HG02571 (cell line): ENCODE data around the gene RELN.
"Not testable (repeated sequence)": the region's sequence is repeated elsewhere in the genome, so short reads cannot be mapped to it uniquely, and the experiment has no call there.

Experiments used
- ATAC-seq: cut with Tn5 transposase; IDR thresholded peaks from one replicate; pipeline ENCODE4 v1.9.1; 2021; ENCODE audit warnings: mild to moderate bottlenecking, moderate library complexity; ENCODE audit not compliant: unreplicated experiment

The RELN gene

DNA sequence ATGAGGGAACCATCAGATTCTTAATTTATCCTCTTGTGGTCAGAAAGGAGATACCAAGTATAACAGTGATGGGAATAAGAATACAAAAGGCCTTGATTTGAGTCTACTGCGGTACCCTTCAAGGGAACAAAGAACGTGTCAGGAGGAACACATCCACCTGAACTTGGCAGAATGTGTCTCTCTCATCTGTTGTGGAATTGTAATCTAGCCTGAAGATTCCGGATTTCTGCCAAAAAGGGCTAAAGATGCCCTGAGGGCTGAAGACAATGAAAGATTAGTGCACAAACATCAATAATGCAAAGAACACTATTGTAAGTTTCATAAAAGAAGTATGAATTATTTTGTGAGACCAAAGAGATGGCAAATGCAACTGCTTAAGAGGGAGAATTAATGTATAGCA, 134.8 kb downstream of the RELN start:
- no peak for ATAC-seq

DNA sequence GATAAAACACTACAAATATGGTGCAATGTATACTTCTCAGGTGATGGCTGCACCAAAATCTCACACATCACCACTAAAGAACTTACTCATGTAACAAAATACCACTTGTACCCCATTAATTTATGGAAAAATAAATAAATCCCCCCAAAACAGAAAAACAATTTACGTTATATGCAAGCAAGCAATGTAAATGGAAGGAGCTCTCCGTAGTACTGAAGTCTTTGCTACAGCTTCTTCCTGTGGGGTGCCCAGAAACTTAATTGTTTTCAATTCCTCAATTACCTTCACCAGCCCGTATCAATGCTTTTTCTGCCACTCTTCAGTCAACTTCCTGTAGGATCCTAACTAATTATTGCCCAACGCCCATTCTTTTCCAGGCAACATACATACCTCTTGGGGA, 138.1 kb downstream of the RELN start:
- ATAC-seq, result no peak

DNA sequence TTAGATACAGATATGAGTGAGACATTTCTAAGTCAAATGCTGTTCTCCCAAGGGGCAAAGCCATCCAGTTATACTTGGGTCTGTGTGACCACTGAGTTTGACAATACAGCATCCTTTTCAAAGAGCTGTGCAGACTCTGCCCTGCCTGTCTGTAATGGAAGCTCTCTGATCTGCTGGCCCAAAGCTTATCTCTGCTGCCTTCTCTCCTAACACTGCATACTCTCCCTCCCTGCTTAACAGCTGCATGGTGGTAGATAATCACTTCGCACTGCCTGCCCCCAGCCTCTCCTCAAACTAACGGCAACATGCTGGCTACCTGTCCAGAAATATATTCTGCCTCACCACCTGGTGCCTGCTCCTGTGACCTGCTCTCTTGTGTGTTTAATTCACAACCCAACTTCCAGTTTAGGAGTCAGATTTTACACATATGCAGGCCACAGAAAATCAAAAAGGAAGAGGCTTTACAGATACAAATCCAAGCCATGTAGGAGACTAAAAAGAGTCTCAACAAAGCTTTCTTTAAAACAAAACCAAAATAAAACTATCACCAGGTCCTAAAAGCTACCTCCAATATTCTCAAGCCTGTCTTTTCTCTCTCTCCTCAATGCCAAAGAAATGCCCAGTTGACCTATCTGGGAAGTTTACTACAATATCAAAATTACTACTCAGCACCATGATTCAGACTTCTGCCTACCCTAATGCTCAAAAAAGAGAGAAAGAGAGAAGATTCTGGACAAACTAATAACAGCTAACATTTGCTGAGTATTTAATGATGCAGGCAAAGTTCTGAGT, 145.6 kb downstream of the RELN start:
- no peak for ATAC-seq

DNA sequence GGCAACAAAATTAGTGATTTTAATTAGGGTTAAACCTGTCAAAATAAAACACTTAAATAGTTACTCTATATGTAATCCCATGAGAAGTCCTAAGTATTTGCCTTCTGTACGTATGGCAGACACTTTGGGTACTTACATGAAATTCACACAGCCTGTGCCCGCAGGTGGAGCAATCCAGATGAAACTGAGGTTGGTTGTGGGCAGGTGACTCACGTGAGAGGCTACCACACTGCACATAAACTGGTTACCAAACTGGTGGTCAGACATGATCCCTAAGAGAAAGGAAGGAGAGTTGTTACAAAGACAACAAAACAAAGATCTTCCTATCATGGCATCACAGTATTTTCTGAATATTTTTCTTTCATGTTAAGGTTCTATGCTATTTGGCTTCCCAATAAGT, 156.1 kb downstream of the RELN start:
- ATAC-seq, result no peak

DNA sequence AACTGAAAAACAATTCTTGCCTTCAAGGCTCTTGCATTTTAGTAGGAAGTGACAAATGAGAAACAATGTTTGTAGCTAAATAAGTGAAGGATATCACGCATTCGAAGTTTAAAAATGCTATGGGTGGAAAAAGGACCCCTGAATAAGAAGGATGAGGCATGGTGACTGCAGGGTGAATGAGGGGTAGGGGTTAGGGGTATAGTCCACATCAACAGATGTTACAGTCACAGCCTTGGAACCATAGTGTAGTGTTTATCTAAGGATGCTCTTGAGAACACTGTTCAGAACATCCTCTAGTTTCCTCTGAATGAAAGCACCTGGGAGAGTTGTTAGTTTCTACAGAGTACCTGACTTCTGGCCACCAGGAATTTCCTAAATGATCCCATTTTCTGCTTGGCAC, 157.0 kb downstream of the RELN start:
- ATAC-seq, result no peak

DNA sequence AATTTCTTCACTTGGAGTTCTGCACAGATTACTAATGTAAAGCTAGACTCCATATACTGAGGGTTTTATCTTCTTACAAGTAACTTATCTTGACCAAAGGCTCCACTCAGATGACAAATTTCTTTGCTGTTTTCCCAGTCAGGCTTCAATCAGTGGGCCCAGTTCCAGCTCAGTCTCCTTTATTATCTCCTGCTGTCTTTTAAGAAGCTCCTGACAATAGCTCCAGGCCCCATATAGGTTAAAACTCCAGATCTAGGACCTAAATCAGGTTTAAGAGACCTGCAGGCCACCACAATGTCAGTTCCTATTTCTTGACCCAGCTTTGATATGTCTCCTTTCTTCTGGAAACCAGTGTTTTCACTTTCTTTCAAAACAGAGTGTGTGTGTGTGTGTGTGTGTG, 165.2 kb downstream of the RELN start:
- ATAC-seq, result no peak

DNA sequence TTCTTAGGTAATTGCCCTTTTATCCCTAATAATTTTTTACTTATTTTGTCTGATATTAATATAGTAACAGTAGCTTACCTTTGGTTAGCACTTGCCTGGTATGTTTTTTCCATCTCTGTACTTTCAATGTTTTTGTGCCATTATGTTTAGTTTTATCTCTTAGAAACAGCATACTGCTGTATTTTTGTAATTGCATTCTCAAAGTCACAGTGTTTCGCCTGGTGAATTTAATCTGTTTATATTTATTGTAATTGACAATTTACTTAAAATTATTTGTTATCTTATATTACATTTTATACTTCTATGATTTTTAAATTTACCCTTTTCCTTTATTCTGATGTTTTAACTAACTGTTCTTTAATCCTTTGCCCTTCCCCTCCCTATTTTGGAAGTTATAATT, 166.4 kb downstream of the RELN start:
- ATAC-seq, result no peak

DNA sequence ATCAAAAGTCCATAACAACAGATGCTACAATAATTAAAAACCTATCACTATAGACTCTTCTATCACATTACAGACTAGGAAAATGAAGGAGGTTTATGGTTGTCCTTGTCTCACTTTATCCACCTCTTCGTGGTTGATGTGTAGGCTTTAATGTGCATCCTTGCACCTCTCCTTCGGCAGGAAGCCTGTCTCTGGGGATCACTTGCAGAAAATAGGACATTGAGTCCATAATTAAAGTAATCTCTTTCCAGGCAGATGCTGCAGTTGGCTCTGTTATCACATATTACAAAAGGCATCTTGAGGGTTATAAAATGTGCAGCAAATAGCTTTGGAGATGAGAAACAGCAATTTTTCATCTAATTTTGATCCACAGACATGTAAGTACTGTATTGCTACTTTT, 168.4 kb downstream of the RELN start:
- no peak for ATAC-seq

DNA sequence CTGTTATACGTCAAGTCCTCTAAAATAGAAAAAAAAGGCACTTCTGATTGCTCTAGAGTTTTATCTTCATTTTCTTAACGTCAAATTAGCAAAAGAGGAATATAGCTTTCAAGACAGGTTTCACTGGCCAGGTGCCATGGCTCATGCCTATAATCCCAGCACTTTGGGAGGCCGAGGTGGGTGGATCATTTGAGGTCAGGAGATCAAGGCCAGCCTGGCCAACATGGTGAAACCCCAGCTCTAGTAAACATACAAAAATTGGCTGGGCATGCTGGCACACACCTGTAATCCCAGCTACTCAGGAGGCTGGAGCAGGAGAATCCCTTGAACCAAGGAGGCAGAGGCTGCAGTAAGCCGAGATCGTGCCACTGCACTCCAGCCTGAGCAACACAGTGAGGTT, 173.5 kb downstream of the RELN start:
- ATAC-seq, result not testable (repeated sequence)

DNA sequence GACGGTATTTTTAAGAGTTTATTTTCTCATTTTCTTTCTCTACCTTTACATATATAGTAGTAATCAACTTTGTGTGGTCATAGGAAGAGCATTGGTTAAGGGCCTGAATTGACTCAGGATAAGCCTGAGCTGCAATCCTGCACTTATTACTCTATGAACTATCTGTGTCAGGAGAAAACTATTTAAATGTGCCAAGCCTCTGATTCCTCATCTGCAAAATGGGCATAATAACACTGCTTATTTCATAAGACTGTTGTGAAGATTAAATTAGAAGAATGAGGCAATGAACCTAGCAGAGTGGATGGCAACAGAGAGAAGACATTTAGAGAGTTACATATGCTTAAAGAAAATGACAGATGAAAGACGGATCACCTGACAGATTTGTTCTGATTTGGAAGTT, 175.5 kb downstream of the RELN start:
- ATAC-seq, result no peak

DNA sequence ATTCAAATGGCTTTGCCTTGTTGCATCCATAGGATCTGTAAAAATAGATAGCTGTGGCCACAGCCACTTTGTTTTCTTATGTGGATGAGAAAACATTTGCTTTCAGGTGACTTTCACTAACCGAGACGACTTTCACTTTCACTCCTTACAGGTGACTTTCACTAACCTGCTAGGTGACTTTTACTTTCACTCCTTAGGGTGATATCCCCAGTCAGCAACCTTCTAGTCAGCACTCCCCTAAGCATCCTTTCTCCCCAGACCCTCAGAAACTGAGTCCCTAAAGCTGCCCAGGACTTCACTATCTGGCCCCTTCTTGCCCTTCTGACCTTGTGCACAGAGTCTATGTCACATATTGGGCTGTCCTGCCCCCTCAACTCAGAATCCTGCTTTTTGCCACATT, 177.5 kb downstream of the RELN start:
- no peak for ATAC-seq

DNA sequence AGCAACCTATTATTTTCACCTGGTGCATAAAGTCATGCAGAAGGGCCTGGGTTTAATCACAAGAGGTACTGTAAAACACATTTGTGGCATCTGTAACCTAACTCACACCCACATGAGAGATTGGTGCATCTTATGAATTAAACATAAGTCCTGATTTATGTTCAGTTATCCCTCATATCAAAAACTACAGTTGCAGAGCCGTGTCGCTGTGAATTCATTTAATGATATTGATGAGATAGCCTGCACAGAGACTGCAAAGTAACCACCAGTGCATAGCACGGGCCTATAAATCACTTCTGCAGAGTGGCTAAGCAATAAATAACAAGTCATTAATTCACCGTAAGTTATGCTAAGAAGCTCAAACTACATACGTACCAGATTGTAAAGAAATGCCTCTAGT, 178.2 kb downstream of the RELN start:
- ATAC-seq, result no peak

DNA sequence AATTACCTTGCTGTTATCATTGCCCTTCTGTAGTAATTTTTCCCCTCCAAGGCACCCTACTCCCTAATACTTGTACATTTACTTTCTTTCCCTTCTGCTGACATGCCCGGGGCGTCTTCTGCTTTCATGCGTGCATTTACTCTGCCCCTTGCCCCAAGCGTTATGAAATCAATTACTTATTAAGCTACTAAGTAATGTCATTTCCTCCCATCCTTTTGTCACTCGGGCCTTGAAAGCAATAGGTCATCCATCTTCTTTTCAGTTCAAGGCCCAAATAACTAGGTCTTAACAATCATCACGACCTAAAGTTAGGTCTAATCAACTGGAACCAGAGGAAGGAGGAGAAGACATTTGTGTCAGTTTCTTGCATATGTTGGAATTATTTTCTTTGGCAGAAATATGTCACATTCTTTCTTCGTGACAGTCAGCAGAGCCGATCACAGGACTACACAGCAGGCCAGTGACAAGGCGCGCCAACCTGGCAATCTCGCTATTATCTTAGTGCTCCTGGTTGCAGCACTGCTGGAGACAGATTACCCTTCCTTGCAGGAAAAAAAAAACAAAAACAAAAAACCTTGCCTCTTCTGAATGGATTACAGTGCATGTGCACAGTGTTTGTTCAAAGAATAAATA, 179.2 kb downstream of the RELN start:
- no peak for ATAC-seq

DNA sequence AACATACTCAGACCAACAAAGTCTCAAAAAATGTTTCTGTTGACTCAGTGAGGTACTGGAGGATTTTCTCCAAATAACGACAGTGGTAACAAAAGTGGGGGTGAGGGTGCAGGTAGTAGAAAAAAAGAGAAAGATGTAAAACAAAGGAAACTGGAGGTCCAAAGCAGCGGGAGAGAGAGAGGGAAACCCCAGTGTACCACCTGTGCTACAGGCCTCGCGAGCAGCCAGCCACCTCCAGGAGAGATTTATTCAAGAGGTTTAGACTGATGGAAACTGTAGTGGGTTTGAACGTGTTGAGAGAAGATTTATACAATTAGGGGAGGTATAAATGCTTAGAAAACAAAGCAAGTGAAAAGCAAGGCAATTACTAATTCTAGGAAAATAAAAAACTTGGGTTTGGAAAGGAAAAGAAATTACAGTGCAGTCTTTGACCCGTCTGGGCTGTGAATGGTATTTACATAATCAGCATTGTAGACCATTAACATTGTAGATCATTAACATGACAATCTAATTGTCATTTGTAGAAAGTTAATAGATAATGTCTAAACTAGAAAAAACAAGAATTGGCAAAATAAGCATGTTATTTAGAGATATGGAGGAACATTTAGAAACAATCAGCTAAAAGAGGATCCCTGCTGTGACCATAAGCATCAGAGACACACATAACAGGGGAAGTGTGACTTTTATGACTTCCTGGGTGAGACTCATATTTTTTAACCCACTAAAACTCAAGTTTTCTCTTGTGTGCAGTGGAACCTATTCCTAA, 180.0 kb downstream of the RELN start:
- no peak for ATAC-seq

DNA sequence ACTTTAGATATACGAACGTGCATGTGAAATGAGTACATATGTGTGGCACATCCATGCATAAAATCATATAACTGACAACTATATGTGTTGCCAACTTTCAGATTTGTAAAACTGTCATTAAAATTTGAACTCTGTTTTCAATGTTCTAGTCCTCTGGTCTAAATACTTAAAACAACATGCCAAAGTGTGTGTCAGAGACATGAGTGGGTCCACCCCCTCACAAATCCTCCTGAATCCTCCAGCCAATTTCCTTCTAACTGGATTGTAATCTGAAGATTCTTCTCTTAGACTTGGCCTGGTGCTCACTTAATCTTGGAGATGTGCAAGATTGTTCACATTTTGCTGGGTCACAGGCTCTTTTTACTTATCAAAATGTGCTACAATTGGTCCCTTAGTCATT, 184.1 kb downstream of the RELN start:
- no peak for ATAC-seq

DNA sequence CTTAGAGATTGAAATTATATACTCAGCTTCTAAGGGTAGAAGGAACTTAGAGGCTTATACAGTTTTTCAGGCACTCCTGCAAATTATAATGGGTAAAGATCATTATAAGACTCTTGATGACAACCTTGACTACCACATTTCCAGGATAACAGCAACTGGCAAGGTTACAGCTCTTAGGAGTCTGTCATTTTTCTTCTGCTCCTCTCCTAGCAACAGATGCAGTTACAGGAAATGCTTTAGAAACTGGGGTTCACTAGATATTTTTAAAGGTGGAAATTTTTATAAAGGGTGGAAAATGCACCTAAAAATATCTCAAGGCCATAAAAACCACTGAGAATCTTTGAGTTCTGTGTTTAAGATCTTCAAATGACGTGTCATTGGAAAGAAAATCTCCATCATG, 185.8 kb downstream of the RELN start:
- ATAC-seq, result no peak

DNA sequence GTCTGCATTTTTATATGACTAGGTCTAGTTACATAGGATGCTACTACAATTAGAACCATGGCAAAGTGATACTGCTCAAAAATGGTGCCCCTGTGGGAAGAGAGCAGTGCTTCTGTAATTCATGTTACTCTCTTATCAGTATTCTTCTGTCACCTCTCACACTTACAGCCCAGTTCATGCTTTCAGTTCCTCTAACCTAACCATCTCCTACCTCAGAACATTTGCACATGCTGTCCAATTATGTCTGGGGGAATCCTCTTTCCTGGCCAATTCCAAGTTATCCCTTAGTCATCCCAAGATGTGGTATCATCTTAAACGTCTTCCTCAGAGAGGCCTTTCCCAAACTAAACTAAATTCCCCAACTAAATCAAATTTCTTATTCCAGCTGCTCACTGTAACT, 190.2 kb downstream of the RELN start:
- no peak for ATAC-seq

DNA sequence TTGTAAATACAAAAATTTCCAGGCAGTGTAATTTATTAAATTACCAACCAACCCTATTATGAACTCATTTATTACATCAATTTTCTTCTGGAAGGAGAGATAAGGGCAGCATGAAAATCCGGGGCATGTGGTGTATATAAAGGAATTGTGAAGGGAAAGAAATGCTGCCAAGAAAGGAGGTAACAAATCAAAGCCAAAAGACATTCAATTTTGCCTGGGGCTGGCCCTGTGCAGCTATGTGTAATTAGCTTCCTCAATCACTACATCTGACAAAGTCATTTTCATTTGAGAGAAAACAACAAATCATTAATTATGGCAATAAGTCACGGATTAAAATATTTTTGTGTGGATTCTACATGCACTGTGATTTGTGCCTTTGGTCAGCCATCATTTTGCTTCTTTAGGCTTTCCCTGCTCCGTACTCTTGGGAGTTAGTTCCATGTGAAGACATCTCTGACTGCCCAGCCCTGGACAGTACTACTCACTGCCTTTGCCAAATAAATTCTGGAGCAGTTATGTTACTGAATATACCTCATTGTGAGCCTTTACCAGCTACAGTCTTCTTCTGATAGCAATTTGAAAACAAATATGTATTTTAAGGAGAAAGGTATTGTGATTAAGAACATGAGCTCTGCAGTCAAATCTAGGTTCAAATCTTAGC, 191.7 kb downstream of the RELN start:
- no peak for ATAC-seq

DNA sequence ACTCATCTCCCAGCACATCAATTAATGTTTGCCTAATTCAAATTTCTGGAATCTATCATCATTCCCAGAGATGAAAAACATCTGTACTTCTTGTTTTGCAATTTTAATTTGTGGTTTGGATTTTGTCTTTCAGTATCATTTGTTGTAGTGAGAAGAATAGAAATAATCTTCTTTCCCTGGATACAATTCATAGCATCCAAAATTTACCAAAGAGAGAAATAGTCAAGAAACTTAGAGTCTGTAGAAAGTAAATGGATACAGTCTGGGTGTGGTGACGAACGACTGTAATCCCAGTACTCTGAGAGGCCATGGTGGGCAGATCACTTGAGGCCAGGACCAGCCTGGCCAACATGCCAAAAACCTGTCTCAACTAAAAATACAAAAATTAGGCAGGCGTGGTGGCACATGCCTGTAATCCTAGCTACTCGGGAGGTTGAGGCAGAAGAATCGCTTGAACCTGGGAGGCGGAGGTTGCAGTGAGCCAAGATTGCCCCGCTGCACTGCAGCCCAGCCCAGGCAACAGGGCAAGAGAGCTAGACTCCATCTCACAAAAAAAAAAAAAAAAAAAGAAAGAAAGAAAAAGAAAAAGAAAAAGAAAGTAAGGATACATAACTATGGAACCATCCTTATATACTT, 193.0 kb downstream of the RELN start:
- ATAC-seq, result no peak

DNA sequence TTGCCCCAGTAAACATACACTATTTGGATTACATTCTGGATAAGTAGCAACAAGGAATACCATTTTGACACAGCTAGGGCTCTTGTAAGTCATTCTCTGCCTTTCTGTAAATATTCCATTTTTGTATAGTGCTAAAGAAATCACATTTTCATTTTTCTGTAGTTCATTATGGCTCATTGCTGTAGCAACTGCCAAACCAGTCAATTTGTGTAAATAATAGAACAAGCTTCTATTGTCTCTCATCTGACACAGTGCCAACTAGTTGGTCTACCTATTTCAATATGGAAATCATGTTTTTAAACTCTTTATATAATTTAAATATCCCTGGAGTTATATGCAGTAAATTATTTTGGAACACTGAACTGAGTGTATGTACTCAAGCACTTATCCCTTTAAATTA, 193.7 kb downstream of the RELN start:
- no peak for ATAC-seq

DNA sequence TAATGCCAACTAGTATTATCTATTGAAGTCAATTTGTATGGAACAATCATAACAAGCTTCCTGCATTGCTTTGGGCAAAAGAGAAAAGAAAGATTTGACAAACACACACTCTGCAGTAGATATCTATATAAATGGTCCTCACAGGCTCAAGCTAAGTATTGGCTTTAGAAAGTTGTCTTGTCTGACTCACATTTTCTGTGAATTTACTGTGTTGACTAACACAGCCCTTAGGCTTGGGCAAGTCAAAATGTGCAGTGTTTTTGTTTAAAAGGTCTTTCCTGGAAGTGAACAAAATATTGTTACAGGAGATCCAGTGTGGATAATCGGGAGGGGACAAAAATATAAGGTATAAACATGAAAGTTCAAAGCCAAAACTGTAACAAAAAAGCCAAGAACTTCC, 194.4 kb downstream of the RELN start:
- ATAC-seq, result no peak
